ENCODE measurements around the gene TTF2. TPM values are rescaled to one million over a fixed set of nuclear protein-coding genes. Genes with fewer than 3 reads are reported as not detected.

Gene TTF2
- total and polyA plus RNA-seq, 2 of the 8 experiments (the other 6 are each of a cell fraction or from before 2014, with no cell fraction given) = 16.9 to 89.6 TPM

DNA sequence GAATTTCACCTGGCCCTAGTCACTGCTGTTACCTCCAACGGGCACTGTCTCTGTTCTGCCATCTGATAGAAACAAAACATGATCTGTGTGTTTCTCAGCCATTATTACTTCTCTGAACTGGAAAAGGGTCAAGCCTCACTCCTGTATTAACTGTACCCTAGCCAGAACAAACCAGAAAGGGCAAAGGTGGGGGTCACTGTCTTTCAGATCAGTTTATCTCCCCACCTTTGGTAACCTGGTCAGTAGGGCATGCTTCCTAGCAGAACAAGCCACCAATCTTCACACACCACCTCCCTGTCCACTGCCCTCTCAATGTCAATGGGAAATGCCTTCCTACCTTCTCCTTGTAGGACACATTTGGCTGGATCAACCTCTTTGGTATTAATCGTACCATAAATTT, 57.6 kb downstream of the TTF2 start:
- no peak overlapping the region for H4K5ac ChIP-seq (ENCODE audit: insufficient read length, low read depth, low read length)
- H2BK120ac ChIP-seq (replicated peaks; ENCODE audit: low read depth, low read length) = no peak overlapping the region
- H3K4me2 ChIP-seq (ENCODE audit: insufficient read depth in 1 of 2, low read depth in 2 of 2, low read length in 2 of 2) = no peak overlapping the region
- no peak overlapping the region for H4K8ac ChIP-seq (ENCODE audit: extremely low read depth, insufficient read depth, low read length)
- WGBS, 2 experiments (ENCODE audit: extremely low coverage in 1 of 2, insufficient coverage in 1 of 2, insufficient read length in 1 of 2, insufficient replicate concordance in 2 of 2, low coverage in 1 of 2, low lambda C conversion rate in 2 of 2, missing lambda C conversion rate in 1 of 2) = 97% methylated on average over 2 of the region's 2 CpGs; no CpG with 5 or more reads in 1 of the 2 experiments
- H3K23ac ChIP-seq (ENCODE audit: insufficient read length) = no peak overlapping the region
- H4K20me1 ChIP-seq (replicated peaks in 1 of 2; ENCODE audit: control insufficient read depth in 1 of 2, insufficient read depth in 2 of 2, low read length in 2 of 2) = peaks cover 0 to 4% of the 10 kb centered on the region in 2 experiments
- H3K4ac ChIP-seq (replicated peaks; ENCODE audit: insufficient read length, low read depth, low read length) = no peak overlapping the region
- no peak for DNase-seq (ENCODE audit: low read depth in 1 of 2, low spot score in 2 of 2)
- H3K9me3 ChIP-seq (ENCODE audit: insufficient read depth in 2 of 2, low read depth in 1 of 2, low read length in 1 of 2) = no peaks in the 10 kb centered on the region
- H3K79me2 ChIP-seq (ENCODE audit: control insufficient read depth in 1 of 2, insufficient read depth in 2 of 2, low read length in 2 of 2) = no peaks in the 10 kb centered on the region; a peak in 1 of 4 replicates
- no peak overlapping the region for H2BK5ac ChIP-seq (ENCODE audit: low read depth, low read length)
- H3K79me1 ChIP-seq (ENCODE audit: low read depth, low read length) = no peaks in the 10 kb centered on the region
- no peak overlapping the region for H3K9ac ChIP-seq (replicated peaks in 1 of 4; ENCODE audit: extremely low read depth in 1 of 4, low read depth in 3 of 4, low read length in 3 of 4)
- H3K56ac ChIP-seq (replicated peaks; ENCODE audit: insufficient read length, low read depth, low read length) = no peak overlapping the region
- H3K4me3 ChIP-seq (ENCODE audit: extremely low read depth in 1 of 4, insufficient read depth in 2 of 4, low read depth in 3 of 4, low read length in 4 of 4) = no peak overlapping the region
- H2AK5ac ChIP-seq (ENCODE audit: low read depth, low read length) = no peak overlapping the region
- H2BK12ac ChIP-seq (ENCODE audit: low read depth, low read length) = no peak overlapping the region
- no peak overlapping the region for H3K18ac ChIP-seq (ENCODE audit: extremely low read depth, low read length)
- no peak overlapping the region for H3K14ac ChIP-seq (ENCODE audit: insufficient read length)
- H3K27ac ChIP-seq (ENCODE audit: low read depth, low read length) = no peak overlapping the region
- FAIRE-seq = no peak
- peaks cover 13 to 52% (median 38%) of the 10 kb centered on the region in 4 experiments for H3K36me3 ChIP-seq (ENCODE audit: control insufficient read depth in 2 of 4, insufficient read depth in 4 of 4, low read length in 3 of 4)
- H3K4me1 ChIP-seq (replicated peaks in 1 of 4; ENCODE audit: control insufficient read depth in 3 of 4, insufficient read depth in 4 of 4, low read length in 3 of 4) = peaks cover 2 to 11% (median 6%) of the 10 kb centered on the region in 4 experiments
- H3K27me3 ChIP-seq (replicated peaks in 1 of 4; ENCODE audit: control insufficient read depth in 3 of 4, extremely low read depth in 1 of 4, insufficient read depth in 3 of 4, low read length in 3 of 4) = no peaks in the 10 kb centered on the region
- ChIA-PET POLR2A (ENCODE audit: partially characterized antibody) (no interaction called here), CTCF (ENCODE audit: partially characterized antibody) (interaction anchor here (0.8 to 13.2 kb wide), 6 partner anchors 12 to 168 kb away, joined by 3 to 114 read pairs (median 3); no protein-coding TSS in a partner anchor)
- no peak overlapping the region for H2AFZ ChIP-seq (ENCODE audit: low read length)
- H2BK20ac ChIP-seq (ENCODE audit: low read length) = no peak overlapping the region
- H4K91ac ChIP-seq (replicated peaks; ENCODE audit: insufficient read length, low read length) = no peak overlapping the region
- no peak overlapping the region for H2BK15ac ChIP-seq (ENCODE audit: low read length)
- peaks cover 5% of the 10 kb centered on the region; the same call in 1 of the 2 replicates for H3K23me2 ChIP-seq (ENCODE audit: low read depth, low read length)
- TF ChIP-seq CHD2 (IDR thresholded peaks at IDR 0.05; ENCODE audit: low read length) = no peak
- TF ChIP-seq KDM5A (IDR thresholded peaks at IDR 0.05; ENCODE audit: low read length) = no peak
- TF ChIP-seq RXRA (IDR thresholded peaks at IDR 0.05; ENCODE audit: insufficient read depth, low read depth, low read length) = no peak
- TF ChIP-seq CREB1 (IDR thresholded peaks at IDR 0.05) = no peak
- TF ChIP-seq, protein P1, sequence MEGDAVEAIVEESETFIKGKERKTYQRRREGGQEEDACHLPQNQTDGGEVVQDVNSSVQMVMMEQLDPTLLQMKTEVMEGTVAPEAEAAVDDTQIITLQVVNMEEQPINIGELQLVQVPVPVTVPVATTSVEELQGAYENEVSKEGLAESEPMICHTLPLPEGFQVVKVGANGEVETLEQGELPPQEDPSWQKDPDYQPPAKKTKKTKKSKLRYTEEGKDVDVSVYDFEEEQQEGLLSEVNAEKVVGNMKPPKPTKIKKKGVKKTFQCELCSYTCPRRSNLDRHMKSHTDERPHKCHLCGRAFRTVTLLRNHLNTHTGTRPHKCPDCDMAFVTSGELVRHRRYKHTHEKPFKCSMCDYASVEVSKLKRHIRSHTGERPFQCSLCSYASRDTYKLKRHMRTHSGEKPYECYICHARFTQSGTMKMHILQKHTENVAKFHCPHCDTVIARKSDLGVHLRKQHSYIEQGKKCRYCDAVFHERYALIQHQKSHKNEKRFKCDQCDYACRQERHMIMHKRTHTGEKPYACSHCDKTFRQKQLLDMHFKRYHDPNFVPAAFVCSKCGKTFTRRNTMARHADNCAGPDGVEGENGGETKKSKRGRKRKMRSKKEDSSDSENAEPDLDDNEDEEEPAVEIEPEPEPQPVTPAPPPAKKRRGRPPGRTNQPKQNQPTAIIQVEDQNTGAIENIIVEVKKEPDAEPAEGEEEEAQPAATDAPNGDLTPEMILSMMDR (IDR thresholded peaks at IDR 0.05; ENCODE audit: control extremely low read depth in 1 of 3, insufficient read depth in 1 of 3, low read depth in 1 of 3, low read length in 3 of 3) = no peak
- no peak for TF ChIP-seq JUND (IDR thresholded peaks at IDR 0.05; ENCODE audit: low read length)
- no peak for TF ChIP-seq BRCA1 (IDR thresholded peaks at IDR 0.05; ENCODE audit: low read depth, low read length)
- no peak for TF ChIP-seq TCF12 (IDR thresholded peaks at IDR 0.05; ENCODE audit: low read depth, low read length)
- TF ChIP-seq, protein P2, sequence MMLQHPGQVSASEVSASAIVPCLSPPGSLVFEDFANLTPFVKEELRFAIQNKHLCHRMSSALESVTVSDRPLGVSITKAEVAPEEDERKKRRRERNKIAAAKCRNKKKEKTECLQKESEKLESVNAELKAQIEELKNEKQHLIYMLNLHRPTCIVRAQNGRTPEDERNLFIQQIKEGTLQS (IDR thresholded peaks at IDR 0.05; ENCODE audit: insufficient read depth, low read depth, low read length) = no peak
- TF ChIP-seq KDM4A (IDR thresholded peaks at IDR 0.05; ENCODE audit: low read depth, low read length, severe bottlenecking) = no peak
- no peak for TF ChIP-seq RAD21 (IDR thresholded peaks at IDR 0.05 in 1 of 2, conservative IDR thresholded peaks at IDR 0.05 in 1 of 2; ENCODE audit: low read depth in 2 of 2, low read length in 2 of 2)
- no peak for TF ChIP-seq POLR2A (IDR thresholded peaks at IDR 0.05; ENCODE audit: control extremely low read depth in 1 of 2, low read depth in 2 of 2, low read length in 2 of 2)
